ENCODE measurements around the gene MRPL14.

Gene MRPL14

GRCh38 chr6:44066394-44067172 is 60.7 kb downstream of the MRPL14 start:
- DNase-seq (ENCODE audit: low read depth, low spot score): no peak

GRCh38 chr6:44065443-44066140 is 61.7 kb downstream of the MRPL14 start:
- no peak for DNase-seq (ENCODE audit: low read depth, low spot score)

- no peak for DNase-seq (ENCODE audit: low read depth, low spot score)
Observed at GRCh38 chr6:44064948-44065272, 62.3 kb downstream of the MRPL14 start.

GRCh38 chr6:44064089-44064947 is 62.9 kb downstream of the MRPL14 start:
- peak; percentile 73 for DNase-seq (ENCODE audit: low read depth, low spot score)

- no peak for DNase-seq (ENCODE audit: low read depth, low spot score)
Observed at GRCh38 chr6:44063561-44064059, 63.6 kb downstream of the MRPL14 start.
